GM23248 (cell line): ENCODE results near the gene TOR3A. TPM values are rescaled to one million over a fixed set of nuclear protein-coding genes. Genes with fewer than 3 reads are reported as not detected.

ENCODE experiments used
- DNase-seq: peaks from one replicate; pipeline ENCODE4 v3.0.0-alpha.2; 2015
- H2AFZ ChIP-seq: fragments of 200-600 bp; sonication (generic); 2 replicates; pipeline ENCODE4 v1.6.1; 2016; ENCODE audit warnings: antibody characterized with exemption
- H3F3A ChIP-seq: fragments of 200-600 bp; sonication (generic); 2 replicates; pipeline ENCODE4 v1.6.1; 2016; ENCODE audit warnings: mild to moderate bottlenecking, antibody characterized with exemption, mixed run types; ENCODE audit not compliant: insufficient read depth
- H3K27ac ChIP-seq: fragments of 200-600 bp; sonication (generic); 2 replicates; pipeline ENCODE4 v1.5.1; 2016; ENCODE audit warnings: mild to moderate bottlenecking
- H3K27me3 ChIP-seq: fragments of 200-600 bp; sonication (generic); replicated peaks from 2 replicates; pipeline ENCODE4 v1.6.1; 2016; ENCODE audit warnings: mild to moderate bottlenecking; ENCODE audit not compliant: insufficient read depth
- H3K36me3 ChIP-seq: fragments of 200-600 bp; sonication (generic); 2 replicates; pipeline ENCODE4 v1.6.1; 2016; ENCODE audit warnings: low read depth, mild to moderate bottlenecking
- H3K4me1 ChIP-seq: fragments of 200-600 bp; sonication (generic); 2 replicates; pipeline ENCODE4 v1.6.1; 2016; ENCODE audit warnings: mild to moderate bottlenecking; ENCODE audit not compliant: insufficient read depth
- H3K4me2 ChIP-seq: fragments of 200-600 bp; sonication (generic); one replicate; pipeline ENCODE4 v1.6.1; 2016; ENCODE audit warnings: mild to moderate bottlenecking; ENCODE audit not compliant: unreplicated experiment
- H3K4me3 ChIP-seq: fragments of 200-600 bp; sonication (generic); 2 replicates; pipeline ENCODE4 v1.5.1; 2016; ENCODE audit warnings: mild to moderate bottlenecking
- H3K79me2 ChIP-seq: fragments of 200-600 bp; sonication (generic); 2 replicates; pipeline ENCODE4 v1.6.1; 2016; ENCODE audit warnings: mild to moderate bottlenecking; ENCODE audit not compliant: insufficient read depth
- H3K9ac ChIP-seq: fragments of 200-600 bp; sonication (generic); 2 replicates; pipeline ENCODE4 v1.6.1; 2016; ENCODE audit warnings: mild to moderate bottlenecking
- H3K9me2 ChIP-seq: fragments of 200-600 bp; sonication (generic); 2 replicates; pipeline ENCODE4 v1.6.1; 2016; ENCODE audit warnings: mixed run types, mild to moderate bottlenecking, moderate library complexity; ENCODE audit not compliant: insufficient read depth
- H3K9me3 ChIP-seq: fragments of 200-600 bp; sonication (generic); one replicate; pipeline ENCODE4 v1.6.1; 2017; ENCODE audit warnings: low read depth
- H4K20me1 ChIP-seq: fragments of 200-600 bp; sonication (generic); 2 replicates; pipeline ENCODE4 v1.6.0; 2016; ENCODE audit not compliant: insufficient read depth
- EZH2 ChIP-seq: fragments of 200-600 bp; sonication (generic); IDR thresholded peaks from 2 replicates; pipeline ENCODE4 v1.6.1; 2018; ENCODE audit warnings: antibody characterized with exemption, mild to moderate bottlenecking; ENCODE audit not compliant: insufficient read depth, poor library complexity, severe bottlenecking
- EZH2phosphoT487 ChIP-seq: fragments of 200-600 bp; sonication (generic); IDR thresholded peaks from 2 replicates; pipeline ENCODE4 v1.6.1; 2018; ENCODE audit warnings: antibody characterized with exemption, moderate library complexity, mild to moderate bottlenecking, low read depth; ENCODE audit not compliant: insufficient read depth
- WGBS, 2 experiments: methylation state at CpG; one replicate each; pipeline ENCODE4 v1.1.6; 2015 to 2017; ENCODE audit warnings: low lambda C conversion rate in 2 of 2, low coverage in 1 of 2; ENCODE audit errors: missing lambda C conversion rate in 2 of 2; 5-methylcytosine and 5-hydroxymethylcytosine counted together
- in situ Hi-C: fragments of 300-500 bp; cut with MboI; formaldehyde crosslinking; loops from 2 replicates; pipeline ENCODE4 v1.15.0; 2020
- polyA plus RNA-seq: library from polyadenylated mRNA; unstranded; fragments of >200 nt; fragmentation: Nextera tagmentation; extraction: Ambion mirVana; gene quantifications from 2 replicates; pipeline ENCODE4 v1.2.1, GENCODE V29; 2016
- total RNA-seq: library from RNA; depleted of rRNA; stranded (reverse); fragments of >200 nt; shearing (Covaris generic); gene quantifications from 2 replicates; pipeline ENCODE4 v1.2.3, GENCODE V29; 2014

TOR3A gene
- total and polyA plus RNA-seq, 2 experiments from 2014 or later: 22.2 to 45.5 TPM

DNA sequence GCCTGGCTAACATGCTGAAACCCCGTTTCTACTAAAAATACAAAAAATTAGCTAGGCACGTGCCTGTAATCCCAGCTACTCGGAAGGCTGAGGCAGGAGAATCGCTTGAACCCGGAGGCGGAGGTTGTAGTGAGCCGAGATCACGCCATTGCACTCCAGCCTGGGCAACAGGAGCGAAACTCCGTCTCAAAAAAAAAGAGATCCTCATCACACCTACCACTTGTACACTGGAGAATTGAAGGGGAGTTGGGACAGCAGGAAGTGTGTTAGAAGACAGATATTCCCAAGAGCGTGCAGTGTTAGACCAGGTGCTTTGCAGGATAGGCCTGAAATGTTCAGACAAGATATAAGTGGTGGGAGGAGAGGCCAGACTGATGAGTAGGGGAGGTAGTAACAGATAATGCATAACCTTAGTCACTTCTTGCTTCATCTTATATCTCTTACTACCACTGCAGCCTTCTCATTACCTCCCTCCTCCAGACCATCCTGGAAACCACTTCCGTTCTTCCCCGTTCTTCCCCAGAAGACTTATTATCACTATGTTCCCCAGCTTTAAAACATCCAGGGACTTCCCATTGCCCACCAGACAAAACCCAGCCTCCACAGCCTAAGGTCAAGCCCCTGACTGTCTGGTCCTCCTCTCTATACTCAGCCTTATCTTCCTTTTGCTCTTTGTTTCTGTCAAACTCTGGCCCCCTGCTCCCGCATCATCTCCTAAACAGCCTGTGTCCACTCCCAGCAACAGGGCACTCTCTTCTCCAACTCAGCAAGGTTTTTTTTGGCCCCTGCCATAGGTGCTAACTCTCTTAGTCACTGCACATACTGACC lies 34.8 kb upstream of the TOR3A start:
- peak; percentile 47 for DNase-seq

DNA sequence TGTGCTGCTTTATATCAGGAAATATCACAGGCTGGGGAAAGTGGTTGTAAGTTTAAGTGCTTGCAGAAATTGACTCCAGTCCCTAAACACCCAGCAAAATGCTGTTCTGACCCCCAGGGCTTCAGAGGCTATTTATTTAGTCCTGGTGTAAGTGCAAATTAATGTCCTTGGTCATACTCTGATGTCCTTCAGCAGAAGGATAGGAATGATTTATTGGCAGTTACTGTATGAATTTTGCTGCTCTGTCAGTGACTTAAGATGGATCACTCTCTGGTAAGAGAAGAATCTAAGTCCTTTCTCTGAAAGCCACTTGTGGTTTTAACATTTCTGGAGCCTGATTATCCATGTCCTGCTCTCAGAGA lies 34.3 kb upstream of the TOR3A start:
- in situ Hi-C loops: no loop called here
- Histone ChIP-seq H3K36me3 (0 out of 2 replicates have a peak, but pooled peaks cover 6% of the 10 kb centered on the region), H3K27me3 (no peaks in the 10 kb centered on the region), H2AFZ (no peak overlapping the region), H3K9ac (no peak overlapping the region), H3F3A (no peaks in the 10 kb centered on the region; the same call in 1 of the 2 replicates), H4K20me1 (no peaks in the 10 kb centered on the region), H3K79me2 (peaks cover 46% of the 10 kb centered on the region), H3K27ac (no peak overlapping the region), H3K4me2 (no peak overlapping the region), H3K9me3 (no peaks in the 10 kb centered on the region), H3K4me1 (peaks cover 13% of the 10 kb centered on the region), H3K9me2 (no peaks in the 10 kb centered on the region), H3K4me3 (no peak overlapping the region)
- DNase-seq: no peak
- TF ChIP-seq EZH2phosphoT487 (no peak), EZH2 (no peak)

More for the DNA sequence above, 34.8 kb upstream of the TOR3A start:
- Histone ChIP-seq H3K27me3 (no peaks in the 10 kb centered on the region), H3K9me2 (no peaks in the 10 kb centered on the region), H4K20me1 (no peaks in the 10 kb centered on the region), H3K4me3 (no peak overlapping the region), H3K9me3 (no peaks in the 10 kb centered on the region), H2AFZ (no peak overlapping the region), H3K9ac (no peak overlapping the region), H3K36me3 (0 out of 2 replicates have a peak, but pooled peaks cover 6% of the 10 kb centered on the region), H3K4me1 (peaks cover 13% of the 10 kb centered on the region), H3F3A (no peaks in the 10 kb centered on the region; the same call in 1 of the 2 replicates), H3K79me2 (peaks cover 52% of the 10 kb centered on the region), H3K27ac (no peak overlapping the region), H3K4me2 (no peak overlapping the region)
- TF ChIP-seq EZH2 (no peak), EZH2phosphoT487 (no peak)
- in situ Hi-C loops: no loop called here
- 92 to 96% methylated on average over 14 of the region's 14 CpGs for WGBS, 2 experiments

DNA sequence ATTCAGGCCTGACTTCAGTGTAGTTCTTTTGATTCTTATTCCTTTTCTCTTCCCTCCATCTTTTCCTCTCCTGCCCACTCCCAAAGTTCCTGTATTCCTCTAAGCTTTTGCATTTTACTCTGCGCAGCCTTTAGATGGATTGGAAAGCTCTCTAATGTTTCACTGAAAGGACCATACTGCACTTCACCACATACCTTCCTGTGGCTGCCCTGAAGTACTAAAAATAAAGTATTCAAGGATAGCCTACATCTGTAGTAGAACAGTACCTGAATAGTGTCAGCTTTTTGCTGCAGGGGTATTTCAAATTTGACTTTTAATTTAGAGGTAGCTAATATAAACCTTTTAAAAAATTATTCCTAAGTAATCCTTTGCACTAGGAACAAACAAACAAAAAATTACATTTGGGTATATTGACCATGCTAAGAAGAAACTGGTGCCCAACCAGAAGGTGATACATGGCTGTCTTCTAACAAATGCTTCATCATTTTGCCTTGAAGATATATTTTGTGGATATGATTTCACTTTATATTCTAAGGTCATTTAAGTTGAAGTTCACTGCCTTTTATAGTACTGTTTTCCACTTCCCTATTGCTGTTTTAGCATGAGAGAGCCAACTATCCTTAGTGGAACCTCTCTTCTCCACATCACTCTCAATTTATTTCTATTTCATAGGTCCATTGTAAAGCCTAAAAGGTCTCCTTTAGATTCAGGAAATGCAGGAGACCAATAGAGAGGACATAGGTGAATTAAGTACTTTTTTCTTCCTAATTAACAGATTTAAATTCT lies 33.3 kb upstream of the TOR3A start:
- H4K20me1 ChIP-seq: no peaks in the 10 kb centered on the region
- H3K4me2 ChIP-seq: no peak overlapping the region
- H3K4me3 ChIP-seq: no peak overlapping the region
- no peak for TF ChIP-seq EZH2phosphoT487
- TF ChIP-seq EZH2: no peak
- H3K36me3 ChIP-seq: 0 out of 2 replicates have a peak, but pooled peaks cover 6% of the 10 kb centered on the region
- no peaks in the 10 kb centered on the region for H3K9me2 ChIP-seq
- no peaks in the 10 kb centered on the region; the same call in 1 of the 2 replicates for H3F3A ChIP-seq
- no peaks in the 10 kb centered on the region for H3K9me3 ChIP-seq
- in situ Hi-C loops: no loop called here
- 91 to 96% methylated on average over 1 of the region's 1 CpG for WGBS, 2 experiments
- H3K27ac ChIP-seq: no peak overlapping the region
- DNase-seq: no peak
- no peak overlapping the region for H2AFZ ChIP-seq
- H3K27me3 ChIP-seq: no peaks in the 10 kb centered on the region
- H3K79me2 ChIP-seq: peaks cover 36% of the 10 kb centered on the region
- H3K9ac ChIP-seq: no peak overlapping the region
- H3K4me1 ChIP-seq: peaks cover 13% of the 10 kb centered on the region

DNA sequence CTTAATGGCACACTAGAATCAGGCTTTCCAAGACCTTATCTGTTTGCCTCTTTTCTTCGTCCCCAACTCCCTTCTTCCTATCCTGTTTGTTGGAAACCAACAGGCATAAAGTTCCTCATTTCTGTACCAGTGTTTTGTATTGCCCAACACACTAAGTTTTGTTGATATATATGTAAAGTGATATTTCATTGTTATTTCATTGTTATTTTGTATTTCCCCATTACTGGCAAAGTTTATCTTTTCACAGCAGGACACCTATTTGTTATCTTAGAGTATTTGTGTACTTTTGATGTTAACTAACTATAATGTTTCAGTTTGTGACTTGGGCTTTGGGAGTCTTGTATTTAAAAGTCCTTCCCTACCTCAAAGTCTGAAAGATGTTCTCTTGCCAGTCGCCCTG lies 29.1 kb upstream of the TOR3A start:
- H3K9me2 ChIP-seq: no peaks in the 10 kb centered on the region
- peaks cover 19% of the 10 kb centered on the region for H3K4me1 ChIP-seq
- no peak overlapping the region for H3K4me2 ChIP-seq
- H2AFZ ChIP-seq: no peak overlapping the region
- 91 to 98% methylated on average over 2 of the region's 2 CpGs for WGBS, 2 experiments
- H3F3A ChIP-seq: peaks cover 23% of the 10 kb centered on the region
- no peaks in the 10 kb centered on the region for H4K20me1 ChIP-seq
- DNase-seq: no peak
- H3K79me2 ChIP-seq: 0 out of 2 replicates have a peak, but pooled peaks cover 7% of the 10 kb centered on the region
- H3K9me3 ChIP-seq: no peaks in the 10 kb centered on the region
- H3K9ac ChIP-seq: no peak overlapping the region
- in situ Hi-C loops: no loop called here
- TF ChIP-seq EZH2phosphoT487 (no peak), EZH2 (no peak)
- no peak overlapping the region for H3K27ac ChIP-seq
- H3K27me3 ChIP-seq: no peaks in the 10 kb centered on the region
- H3K4me3 ChIP-seq: no peak overlapping the region
- no peaks in the 10 kb centered on the region; the same call in 1 of the 2 replicates for H3K36me3 ChIP-seq
